ENCODE results near the gene PLD1.

- TF ChIP-seq SIN3A (IDR thresholded peaks at IDR 0.05; ENCODE audit: low read depth, low read length) (no peak), SP1 (IDR thresholded peaks at IDR 0.05; ENCODE audit: low read depth, low read length) (no peak), POLR2A (IDR thresholded peaks at IDR 0.05; ENCODE audit: low read depth, low read length) (no peak), EZH2 (IDR thresholded peaks at IDR 0.05; ENCODE audit: borderline replicate concordance, control insufficient read depth, low read depth, low read length) (no peak), CTCF (IDR thresholded peaks at IDR 0.05 in 2 of 3, conservative IDR thresholded peaks at IDR 0.05 in 1 of 3; ENCODE audit: control insufficient read depth in 2 of 3, extremely low read depth in 1 of 3, insufficient read depth in 1 of 3, low read depth in 3 of 3, low read length in 3 of 3) (no peak), HDGF (IDR thresholded peaks at IDR 0.05) (no peak), SMC3 (IDR thresholded peaks at IDR 0.05; ENCODE audit: borderline replicate concordance, low read length) (no peak), CHD2 (IDR thresholded peaks at IDR 0.05; ENCODE audit: borderline replicate concordance, low read depth, low read length) (no peak), BHLHE40 (IDR thresholded peaks at IDR 0.05; ENCODE audit: borderline replicate concordance in 1 of 2, low read depth in 2 of 2, low read length in 1 of 2) (peak in 1 of 2 experiments; percentile 41; a peak in 1 of 4 replicates), TCF3 (IDR thresholded peaks at IDR 0.05; ENCODE audit: borderline replicate concordance, insufficient read depth, low read depth, low read length) (no peak), EGR1 (IDR thresholded peaks at IDR 0.05; ENCODE audit: borderline replicate concordance in 1 of 2, low read depth in 2 of 2, low read length in 2 of 2) (no peak), BCL11A (IDR thresholded peaks at IDR 0.05; ENCODE audit: low read depth, low read length) (peak; percentile 57; the same call in 1 of the 2 replicates), JUNB (IDR thresholded peaks at IDR 0.05) (no peak), ZNF207 (IDR thresholded peaks at IDR 0.05; ENCODE audit: borderline replicate concordance) (no peak)
Observed at GRCh38 chr3:171838218-171838720, 28.0 kb upstream of the PLD1 start.

Measured in GM12878 (cell line).